HEK293 (cell line): ENCODE measurements around the gene ZNF541.

Experiments used
- CTCF ChIA-PET: fragments of 350-600 bp; formaldehyde crosslinking; extraction: SDS; loops from one replicate; lab custom pipeline; 2021; ENCODE audit warnings: antibody characterized with exemption; lab: Yijun Ruan, JAX
- POLR2A ChIA-PET: fragments of 300-600 bp; formaldehyde crosslinking; extraction: SDS; loops from one replicate; lab custom pipeline; 2020; ENCODE audit warnings: antibody characterized with exemption, inconsistent platforms; lab: Yijun Ruan, JAX
- H3K27ac ChIP-seq: fragments of 200-500 bp; sonication (Bioruptor generic); 2 replicates; pipeline ENCODE4 v1.5.1; 2014; ENCODE audit warnings: low read depth, low read length, control low read depth, inconsistent platforms; ENCODE audit errors: extremely low read depth
- H3K36me3 ChIP-seq, 2 experiments: fragments of 200-500 bp in 1 of 2; sonication (Bioruptor generic) in 1 of 2; 1 replicate in 1 of 2; 2 replicates in 1 of 2; pipeline ENCODE4 v1.5.1; 2014 to 2017; ENCODE audit warnings: inconsistent platforms in 2 of 2, low read length in 2 of 2; ENCODE audit not compliant: control insufficient read depth in 2 of 2, insufficient read depth in 1 of 2
- H3K4me1 ChIP-seq: fragments of 200-500 bp; sonication (Bioruptor generic); 2 replicates; pipeline ENCODE4 v1.5.1; 2014; ENCODE audit warnings: mild to moderate bottlenecking, low read length, inconsistent platforms; ENCODE audit not compliant: control insufficient read depth, insufficient read depth
- H3K4me3 ChIP-seq: 2 replicates; pipeline ENCODE4 v1.5.1; 2011; ENCODE audit warnings: low read depth, mild to moderate bottlenecking, control low read depth, low read length, moderate library complexity
- H3K9me3 ChIP-seq: fragments of 200-500 bp; sonication (Bioruptor generic); 2 replicates; pipeline ENCODE4 v1.5.1; 2014; ENCODE audit warnings: low read depth, low read length, inconsistent platforms; ENCODE audit not compliant: control insufficient read depth, insufficient read depth
- GLIS1 ChIP-seq: fragments of 450-650 bp; formaldehyde crosslinking; IDR thresholded peaks from 2 replicates; pipeline ENCODE4 v1.5.1; 2016; ENCODE audit warnings: missing biosample characterization, missing genetic modification characterization
- HOXD13 ChIP-seq: sonication (generic); formaldehyde crosslinking; IDR thresholded peaks from 2 replicates; pipeline ENCODE4 v1.8.0; 2022; ENCODE audit warnings: missing genetic modification reagents, borderline replicate concordance
- WT1 ChIP-seq: fragments of 450-650 bp; formaldehyde crosslinking; IDR thresholded peaks from 2 replicates; pipeline ENCODE4 v1.5.1; 2016; ENCODE audit warnings: missing biosample characterization, missing genetic modification characterization
- ZBTB20 ChIP-seq: fragments of 450-650 bp; formaldehyde crosslinking; IDR thresholded peaks from 2 replicates; pipeline ENCODE4 v1.5.1; 2016; ENCODE audit warnings: missing biosample characterization, missing genetic modification characterization
- ZNF112 ChIP-seq: fragments of 450-650 bp; formaldehyde crosslinking; IDR thresholded peaks from 2 replicates; pipeline ENCODE4 v1.5.0; 2017; ENCODE audit warnings: missing biosample characterization, missing genetic modification characterization
- ZNF121 ChIP-seq: fragments of 450-650 bp; formaldehyde crosslinking; IDR thresholded peaks from 2 replicates; pipeline ENCODE4 v1.5.1; 2016; ENCODE audit warnings: missing biosample characterization, missing genetic modification characterization
- ZNF155 ChIP-seq: fragments of 450-650 bp; formaldehyde crosslinking; IDR thresholded peaks from 2 replicates; pipeline ENCODE4 v1.5.1; 2016; ENCODE audit warnings: missing biosample characterization, missing genetic modification characterization
- ZNF184 ChIP-seq: fragments of 450-650 bp; IDR thresholded peaks from 2 replicates; pipeline ENCODE4 v1.5.1; 2018; ENCODE audit warnings: missing biosample characterization, mild to moderate bottlenecking, missing genetic modification characterization
- ZNF202 ChIP-seq: fragments of 450-650 bp; formaldehyde crosslinking; IDR thresholded peaks from 2 replicates; pipeline ENCODE4 v1.5.1; 2016; ENCODE audit warnings: missing biosample characterization, missing genetic modification characterization, borderline replicate concordance
- ZNF560 ChIP-seq: fragments of 450-650 bp; formaldehyde crosslinking; IDR thresholded peaks from 2 replicates; pipeline ENCODE4 v1.5.1; 2017; ENCODE audit warnings: missing biosample characterization, missing genetic modification characterization, borderline replicate concordance
- ZNF610 ChIP-seq: fragments of 450-650 bp; formaldehyde crosslinking; IDR thresholded peaks from 2 replicates; pipeline ENCODE4 v1.5.1; 2016; ENCODE audit warnings: missing biosample characterization, missing genetic modification characterization, borderline replicate concordance
- ZXDB ChIP-seq: fragments of 450-650 bp; formaldehyde crosslinking; IDR thresholded peaks from 2 replicates; pipeline ENCODE4 v1.5.1; 2016; ENCODE audit warnings: missing biosample characterization, missing genetic modification characterization
- TF ChIP-seq, protein P1 (sequence below): fragments of 450-650 bp; formaldehyde crosslinking; conservative IDR thresholded peaks from 2 replicates; pipeline ENCODE4 v1.5.1; 2016; ENCODE audit warnings: low read depth, missing biosample characterization, missing genetic modification characterization
- TF ChIP-seq, protein P2 (sequence below): fragments of 450-650 bp; formaldehyde crosslinking; IDR thresholded peaks from 2 replicates; pipeline ENCODE4 v1.5.1; 2017; ENCODE audit warnings: missing biosample characterization, mild to moderate bottlenecking, missing genetic modification characterization, moderate library complexity
- TF ChIP-seq, protein P3 (sequence below): fragments of 450-650 bp; formaldehyde crosslinking; IDR thresholded peaks from 2 replicates; pipeline ENCODE4 v1.5.1; 2016; ENCODE audit warnings: missing biosample characterization, missing genetic modification characterization
- TF ChIP-seq, protein P4 (sequence below): fragments of 450-650 bp; IDR thresholded peaks from 2 replicates; pipeline ENCODE4 v1.5.1; 2018; ENCODE audit warnings: missing biosample characterization, mild to moderate bottlenecking, missing genetic modification characterization

Gene ZNF541

DNA sequence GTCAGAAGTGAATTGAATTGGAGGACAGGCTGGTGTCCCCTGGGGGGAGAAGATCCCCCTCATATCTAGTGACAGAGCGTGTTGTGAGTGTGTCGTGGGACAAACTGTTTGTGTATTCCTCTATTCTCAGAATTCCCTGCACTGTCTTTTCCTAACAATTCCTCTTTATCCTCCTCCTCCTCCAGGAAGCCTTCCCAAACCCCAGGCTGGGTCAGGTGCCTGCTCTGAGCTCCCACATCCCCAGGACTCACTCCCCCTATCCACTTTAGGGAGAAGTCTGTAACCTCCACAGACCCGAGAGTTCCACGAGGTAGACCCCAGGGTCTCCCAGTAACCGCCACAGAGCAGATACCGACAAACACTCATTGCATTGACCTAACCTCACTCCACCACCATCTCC, 20.9 kb upstream of the ZNF541 start (continued):
- TF ChIP-seq GLIS1 (tag by site-specific recombination) (no peak), ZBTB20 (no peak), ZNF155 (tag by site-specific recombination) (no peak), ZNF610 (tag by site-specific recombination) (no peak), WT1 (tag by site-specific recombination) (no peak)
- TF ChIP-seq, all 188 proteins: peak for 0

DNA sequence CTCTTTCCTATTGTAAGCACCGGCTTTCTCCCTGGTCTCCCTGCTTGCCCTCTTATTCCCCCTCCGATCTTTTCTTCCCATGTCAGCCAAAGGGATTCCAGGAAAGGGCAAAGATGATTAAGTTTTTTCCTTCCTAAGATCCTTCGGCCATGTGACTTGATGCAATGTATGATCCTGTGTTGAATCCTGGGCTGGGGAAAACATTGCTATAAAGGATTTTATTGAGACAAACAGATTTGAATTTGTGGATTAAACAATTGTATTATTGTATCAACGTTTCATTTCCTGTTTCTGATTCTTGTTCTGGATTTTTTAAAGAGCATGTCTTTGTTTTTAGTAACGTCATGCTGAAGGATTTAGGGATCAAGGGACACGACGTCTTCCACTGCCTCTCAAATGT, 16.9 kb upstream of the ZNF541 start:
- H3K9me3 ChIP-seq: no peaks in the 10 kb centered on the region
- no peak overlapping the region for H3K27ac ChIP-seq
- POLR2A ChIA-PET: no interaction called here
- no peak for TF ChIP-seq ZNF112 (tag by site-specific recombination)
- TF ChIP-seq, protein P1, sequence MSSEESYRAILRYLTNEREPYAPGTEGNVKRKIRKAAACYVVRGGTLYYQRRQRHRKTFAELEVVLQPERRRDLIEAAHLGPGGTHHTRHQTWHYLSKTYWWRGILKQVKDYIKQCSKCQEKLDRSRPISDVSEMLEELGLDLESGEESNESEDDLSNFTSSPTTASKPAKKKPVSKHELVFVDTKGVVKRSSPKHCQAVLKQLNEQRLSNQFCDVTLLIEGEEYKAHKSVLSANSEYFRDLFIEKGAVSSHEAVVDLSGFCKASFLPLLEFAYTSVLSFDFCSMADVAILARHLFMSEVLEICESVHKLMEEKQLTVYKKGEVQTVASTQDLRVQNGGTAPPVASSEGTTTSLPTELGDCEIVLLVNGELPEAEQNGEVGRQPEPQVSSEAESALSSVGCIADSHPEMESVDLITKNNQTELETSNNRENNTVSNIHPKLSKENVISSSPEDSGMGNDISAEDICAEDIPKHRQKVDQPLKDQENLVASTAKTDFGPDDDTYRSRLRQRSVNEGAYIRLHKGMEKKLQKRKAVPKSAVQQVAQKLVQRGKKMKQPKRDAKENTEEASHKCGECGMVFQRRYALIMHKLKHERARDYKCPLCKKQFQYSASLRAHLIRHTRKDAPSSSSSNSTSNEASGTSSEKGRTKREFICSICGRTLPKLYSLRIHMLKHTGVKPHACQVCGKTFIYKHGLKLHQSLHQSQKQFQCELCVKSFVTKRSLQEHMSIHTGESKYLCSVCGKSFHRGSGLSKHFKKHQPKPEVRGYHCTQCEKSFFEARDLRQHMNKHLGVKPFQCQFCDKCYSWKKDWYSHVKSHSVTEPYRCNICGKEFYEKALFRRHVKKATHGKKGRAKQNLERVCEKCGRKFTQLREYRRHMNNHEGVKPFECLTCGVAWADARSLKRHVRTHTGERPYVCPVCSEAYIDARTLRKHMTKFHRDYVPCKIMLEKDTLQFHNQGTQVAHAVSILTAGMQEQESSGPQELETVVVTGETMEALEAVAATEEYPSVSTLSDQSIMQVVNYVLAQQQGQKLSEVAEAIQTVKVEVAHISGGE (tag by site-specific recombination): no peak
- TF ChIP-seq HOXD13 (CRISPR knock-in tag): no peak
- TF ChIP-seq ZNF560 (tag by site-specific recombination): no peak
- no peak for TF ChIP-seq ZNF202 (tag by site-specific recombination)
- TF ChIP-seq, protein P2, sequence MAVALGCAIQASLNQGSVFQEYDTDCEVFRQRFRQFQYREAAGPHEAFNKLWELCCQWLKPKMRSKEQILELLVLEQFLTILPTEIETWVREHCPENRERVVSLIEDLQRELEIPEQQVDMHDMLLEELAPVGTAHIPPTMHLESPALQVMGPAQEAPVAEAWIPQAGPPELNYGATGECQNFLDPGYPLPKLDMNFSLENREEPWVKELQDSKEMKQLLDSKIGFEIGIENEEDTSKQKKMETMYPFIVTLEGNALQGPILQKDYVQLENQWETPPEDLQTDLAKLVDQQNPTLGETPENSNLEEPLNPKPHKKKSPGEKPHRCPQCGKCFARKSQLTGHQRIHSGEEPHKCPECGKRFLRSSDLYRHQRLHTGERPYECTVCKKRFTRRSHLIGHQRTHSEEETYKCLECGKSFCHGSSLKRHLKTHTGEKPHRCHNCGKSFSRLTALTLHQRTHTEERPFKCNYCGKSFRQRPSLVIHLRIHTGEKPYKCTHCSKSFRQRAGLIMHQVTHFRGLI (tag by site-specific recombination): no peak
- TF ChIP-seq, all 188 proteins: peak for 0
- Histone ChIP-seq H3K4me1 (no peaks in the 10 kb centered on the region), H3K36me3 (no peaks in the 10 kb centered on the region), H3K4me3 (no peak overlapping the region)
- CTCF ChIA-PET: interaction anchor here (0.6 kb wide), 1 partner anchor 251 kb away, joined by 5 read pairs; no protein-coding TSS in a partner anchor

DNA sequence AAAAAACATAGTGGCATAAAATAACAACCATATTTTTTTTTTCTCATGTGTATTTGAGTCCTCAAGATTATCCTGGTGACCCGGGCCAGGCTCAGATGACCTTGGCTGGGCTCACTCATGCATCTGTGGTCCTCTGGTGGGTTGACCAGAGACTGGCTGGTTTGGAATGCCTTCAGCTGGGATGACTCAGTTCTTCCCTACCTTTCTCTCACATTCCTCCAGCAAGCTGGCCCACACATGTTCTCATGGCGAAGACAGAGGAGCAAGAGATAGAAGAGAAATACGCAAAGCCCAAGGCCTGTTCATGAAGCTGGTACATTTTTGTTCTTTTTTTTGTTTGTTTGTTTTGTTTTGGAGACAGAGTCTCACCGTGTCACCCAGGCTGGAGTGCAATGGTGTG, 14.3 kb upstream of the ZNF541 start:
- Histone ChIP-seq H3K27ac (no peak overlapping the region), H3K36me3 (no peaks in the 10 kb centered on the region), H3K4me1 (peaks cover 6% of the 10 kb centered on the region), H3K4me3 (no peak overlapping the region), H3K9me3 (no peaks in the 10 kb centered on the region)
- ChIA-PET CTCF (interaction anchor here (0.5 kb wide), 1 partner anchor 54 kb away, joined by 3 read pairs; no protein-coding TSS in a partner anchor), POLR2A (no interaction called here)
- TF ChIP-seq, protein P3, sequence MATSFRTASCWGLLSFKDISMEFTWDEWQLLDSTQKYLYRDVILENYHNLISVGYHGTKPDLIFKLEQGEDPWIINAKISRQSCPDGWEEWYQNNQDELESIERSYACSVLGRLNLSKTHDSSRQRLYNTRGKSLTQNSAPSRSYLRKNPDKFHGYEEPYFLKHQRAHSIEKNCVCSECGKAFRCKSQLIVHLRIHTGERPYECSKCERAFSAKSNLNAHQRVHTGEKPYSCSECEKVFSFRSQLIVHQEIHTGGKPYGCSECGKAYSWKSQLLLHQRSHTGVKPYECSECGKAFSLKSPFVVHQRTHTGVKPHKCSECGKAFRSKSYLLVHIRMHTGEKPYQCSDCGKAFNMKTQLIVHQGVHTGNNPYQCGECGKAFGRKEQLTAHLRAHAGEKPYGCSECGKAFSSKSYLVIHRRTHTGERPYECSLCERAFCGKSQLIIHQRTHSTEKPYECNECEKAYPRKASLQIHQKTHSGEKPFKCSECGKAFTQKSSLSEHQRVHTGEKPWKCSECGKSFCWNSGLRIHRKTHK: no peak
- TF ChIP-seq, protein P4, sequence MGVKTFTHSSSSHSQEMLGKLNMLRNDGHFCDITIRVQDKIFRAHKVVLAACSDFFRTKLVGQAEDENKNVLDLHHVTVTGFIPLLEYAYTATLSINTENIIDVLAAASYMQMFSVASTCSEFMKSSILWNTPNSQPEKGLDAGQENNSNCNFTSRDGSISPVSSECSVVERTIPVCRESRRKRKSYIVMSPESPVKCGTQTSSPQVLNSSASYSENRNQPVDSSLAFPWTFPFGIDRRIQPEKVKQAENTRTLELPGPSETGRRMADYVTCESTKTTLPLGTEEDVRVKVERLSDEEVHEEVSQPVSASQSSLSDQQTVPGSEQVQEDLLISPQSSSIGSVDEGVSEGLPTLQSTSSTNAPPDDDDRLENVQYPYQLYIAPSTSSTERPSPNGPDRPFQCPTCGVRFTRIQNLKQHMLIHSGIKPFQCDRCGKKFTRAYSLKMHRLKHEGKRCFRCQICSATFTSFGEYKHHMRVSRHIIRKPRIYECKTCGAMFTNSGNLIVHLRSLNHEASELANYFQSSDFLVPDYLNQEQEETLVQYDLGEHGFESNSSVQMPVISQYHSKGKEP (tag by site-specific recombination): no peak
- TF ChIP-seq ZXDB (tag by site-specific recombination): no peak
- TF ChIP-seq ZNF121 (tag by site-specific recombination): no peak
- TF ChIP-seq ZNF184 (tag by site-specific recombination): no peak
